ENCODE measurements around the gene SYK.

GRCh38 chr9:90926936-90927335, 125.3 kb downstream of the SYK start:
- TF ChIP-seq CTCF (IDR thresholded peaks at IDR 0.05) (no peak), POLR2A (IDR thresholded peaks at IDR 0.05) (no peak)
